Esophagus (tissue), 2 donors: Measurements from ENCODE around the gene SLC25A13. TPM values are rescaled to one million over a fixed set of nuclear protein-coding genes. Genes with fewer than 3 reads are reported as not detected.

Source experiments
- H3K27ac ChIP-seq, 2 donors: one replicate each; pipeline ENCODE4 v1.5.1; 2013; ENCODE audit warnings: low read depth in 2 of 2, mild to moderate bottlenecking in 2 of 2, inconsistent platforms in 1 of 2, low read length in 1 of 2, moderate library complexity in 1 of 2
- H3K27me3 ChIP-seq, 2 donors: one replicate each; pipeline ENCODE4 v1.6.1; 2013; ENCODE audit warnings: low read length in 2 of 2, control low read depth in 1 of 2, mild to moderate bottlenecking in 1 of 2; ENCODE audit not compliant: insufficient read depth in 2 of 2, control insufficient read depth in 1 of 2
- H3K36me3 ChIP-seq, 2 donors: one replicate each; pipeline ENCODE4 v1.6.1; 2013; ENCODE audit warnings: low read length in 1 of 2; ENCODE audit not compliant: control insufficient read depth in 2 of 2, insufficient read depth in 2 of 2
- H3K4me1 ChIP-seq, 2 donors: one replicate each; pipeline ENCODE4 v1.6.1; 2013; ENCODE audit warnings: low read length in 1 of 2; ENCODE audit not compliant: control insufficient read depth in 2 of 2, insufficient read depth in 2 of 2
- H3K4me3 ChIP-seq, 2 donors: one replicate each; pipeline ENCODE4 v1.5.1; 2013; ENCODE audit warnings: low read length in 2 of 2, mild to moderate bottlenecking in 2 of 2, low read depth in 1 of 2, moderate library complexity in 1 of 2
- H3K9me3 ChIP-seq, 2 donors: one replicate each; pipeline ENCODE4 v1.6.1; 2013; ENCODE audit warnings: mild to moderate bottlenecking in 2 of 2, low read depth in 1 of 2, low read length in 1 of 2, moderate library complexity in 1 of 2; ENCODE audit not compliant: control insufficient read depth in 2 of 2, insufficient read depth in 1 of 2
- WGBS, 2 donors: extraction: QIAGEN DNeasy Blood & Tissue Kit; methylation state at CpG; one replicate each; pipeline ENCODE4 v1.1.7; 2013; 5-methylcytosine and 5-hydroxymethylcytosine counted together
- polyA plus RNA-seq, 2 donors: library from polyadenylated mRNA; stranded (reverse); fragments of 200-250 nt; gene quantifications; one replicate each; pipeline ENCODE4 v1.2.3, GENCODE V29; 2013
- donor health status: healthy with polysubstance abuse.
- donor health status: Bipolar disorder and iron deficiency.

SLC25A13 gene
- polyA plus RNA-seq, 2 donors, result 4.8 to 10.0 TPM

DNA sequence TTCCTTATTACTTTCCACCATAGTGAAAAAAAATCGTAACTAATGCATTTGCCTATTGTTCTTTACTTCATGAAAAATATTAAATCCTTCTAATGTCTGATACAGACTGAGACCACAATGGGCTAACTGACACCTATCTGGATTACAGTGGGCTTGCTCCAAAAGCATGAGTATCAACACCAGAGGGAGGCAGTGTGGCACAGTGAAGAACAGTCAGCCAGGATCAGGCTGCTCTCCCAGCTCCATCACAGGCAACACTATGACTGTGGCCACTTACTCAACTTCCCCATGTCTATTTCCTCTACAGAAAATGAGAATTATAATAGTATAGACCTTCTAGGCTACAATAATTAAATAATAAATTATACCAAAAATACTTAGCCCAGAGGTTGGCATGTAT is 97.2 kb downstream of the SLC25A13 start:
- 92% methylated on average over 1 of the region's 1 CpG for WGBS, 2 donors
- Histone ChIP-seq H3K27me3 (no peaks in the 10 kb centered on the region), H3K4me1 (peaks cover 0 to 2% of the 10 kb centered on the region in 2 donors), H3K27ac (no peak overlapping the region), H3K9me3 (no peaks in the 10 kb centered on the region), H3K4me3 (no peak overlapping the region), H3K36me3 (peaks cover 0 to 6% of the 10 kb centered on the region in 2 donors)

- no peaks in the 10 kb centered on the region for H3K27me3 ChIP-seq
- peaks cover 0 to 6% of the 10 kb centered on the region in 2 donors for H3K36me3 ChIP-seq
- peaks cover 0 to 2% of the 10 kb centered on the region in 2 donors for H3K4me1 ChIP-seq
- WGBS, 2 donors, result 93 to 96% methylated on average over 3 of the region's 3 CpGs
- no peak overlapping the region for H3K4me3 ChIP-seq
- H3K9me3 ChIP-seq, result no peaks in the 10 kb centered on the region
- H3K27ac ChIP-seq, result no peak overlapping the region
Measured at GRCh38 chr7:96224073-96224472, 97.8 kb downstream of the SLC25A13 start.

DNA sequence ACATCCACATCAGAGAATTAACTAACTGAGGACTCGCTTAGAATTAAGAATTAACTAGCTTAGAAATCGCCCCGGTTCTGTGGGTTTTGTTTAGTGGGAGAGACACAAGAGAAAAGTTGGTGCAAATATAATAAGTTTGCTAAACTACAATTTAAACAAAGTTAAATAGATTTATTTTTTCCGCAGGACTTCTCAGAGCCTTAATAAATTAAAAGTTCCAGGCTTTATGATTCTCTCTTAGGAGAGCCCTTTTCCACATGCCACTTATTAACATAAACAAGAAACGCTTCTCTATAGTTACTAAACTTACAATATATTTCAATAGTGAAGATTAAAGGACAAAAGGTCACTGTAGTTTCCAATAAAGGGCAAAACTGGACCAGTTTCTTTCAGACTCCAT is 100.0 kb downstream of the SLC25A13 start:
- no peaks in the 10 kb centered on the region for H3K9me3 ChIP-seq
- peaks cover 0 to 2% of the 10 kb centered on the region in 2 donors for H3K4me1 ChIP-seq
- no peaks in the 10 kb centered on the region for H3K27me3 ChIP-seq
- no peak overlapping the region for H3K27ac ChIP-seq
- H3K4me3 ChIP-seq, result no peak overlapping the region
- H3K36me3 ChIP-seq, result no peaks in the 10 kb centered on the region
- WGBS, 2 donors, result 91 to 95% methylated on average over 5 of the region's 5 CpGs

GRCh38 chr7:96219378-96220130 is 102.3 kb downstream of the SLC25A13 start:
- H3K4me3 ChIP-seq, result no peak overlapping the region
- no peaks in the 10 kb centered on the region for H3K9me3 ChIP-seq
- H3K27me3 ChIP-seq, result no peaks in the 10 kb centered on the region
- H3K27ac ChIP-seq, result no peak overlapping the region
- peaks cover 0 to 2% of the 10 kb centered on the region in 2 donors for H3K4me1 ChIP-seq
- WGBS, 2 donors, result 55 to 58% methylated on average over 1 of the region's 1 CpG
- no peaks in the 10 kb centered on the region for H3K36me3 ChIP-seq

DNA sequence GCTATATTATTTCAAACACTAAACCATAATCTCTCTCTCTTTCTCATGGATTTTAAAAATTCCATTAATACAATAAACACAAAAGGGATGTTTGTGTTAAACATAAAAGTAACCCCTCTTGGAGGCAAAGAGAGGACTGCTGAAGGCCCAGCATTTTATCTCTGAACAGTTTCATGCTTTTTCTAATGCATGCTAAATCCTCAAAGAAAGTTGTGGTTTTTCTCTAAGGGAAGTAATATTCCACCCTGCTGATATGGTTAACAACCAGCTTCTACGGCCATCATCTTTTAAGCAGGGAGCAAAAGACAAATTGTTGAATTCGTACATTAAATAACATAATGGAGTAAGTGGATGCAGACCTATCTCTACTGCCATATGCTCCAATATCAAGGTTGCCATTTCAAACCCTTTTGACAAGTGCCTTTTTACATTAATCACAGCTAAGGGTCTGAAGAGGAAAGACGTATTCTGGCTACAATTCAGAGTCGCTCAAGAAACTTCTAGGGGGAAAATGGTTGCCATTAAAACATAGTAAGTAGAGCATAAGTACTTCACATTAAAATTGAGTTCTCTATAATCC is 103.1 kb downstream of the SLC25A13 start:
- H3K36me3 ChIP-seq, result no peaks in the 10 kb centered on the region
- no peaks in the 10 kb centered on the region for H3K9me3 ChIP-seq
- H3K4me1 ChIP-seq, result peaks cover 0 to 2% of the 10 kb centered on the region in 2 donors
- no peak overlapping the region for H3K27ac ChIP-seq
- no peaks in the 10 kb centered on the region for H3K27me3 ChIP-seq
- 71% methylated on average over 4 of the region's 4 CpGs for WGBS, 2 donors
- no peak overlapping the region for H3K4me3 ChIP-seq

DNA sequence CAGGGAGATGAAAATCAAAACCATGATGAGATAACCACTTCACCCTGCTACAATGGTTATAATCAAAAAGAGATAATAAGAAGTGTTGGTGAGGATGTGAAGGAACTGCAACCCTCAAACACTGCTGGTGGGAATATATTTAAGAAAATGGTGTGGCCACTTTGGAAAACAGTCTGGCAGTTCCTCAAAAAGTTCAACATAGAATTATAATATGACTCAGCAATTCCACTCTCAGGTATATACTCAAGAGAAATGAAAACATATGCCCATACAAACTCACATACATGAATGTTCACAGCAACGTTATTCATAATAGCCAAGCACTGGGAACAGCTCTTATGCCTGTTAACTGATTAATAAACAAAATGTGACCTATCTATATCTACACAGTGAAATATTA is 104.8 kb downstream of the SLC25A13 start:
- Histone ChIP-seq H3K27me3 (no peaks in the 10 kb centered on the region), H3K36me3 (no peaks in the 10 kb centered on the region), H3K27ac (no peak overlapping the region), H3K4me3 (no peak overlapping the region), H3K9me3 (no peaks in the 10 kb centered on the region), H3K4me1 (peaks cover 0 to 2% of the 10 kb centered on the region in 2 donors)
- 67 to 73% methylated on average over 1 of the region's 1 CpG for WGBS, 2 donors

GRCh38 chr7:96216373-96216772 is 105.5 kb downstream of the SLC25A13 start:
- Histone ChIP-seq H3K4me1 (peaks cover 0 to 2% of the 10 kb centered on the region in 2 donors), H3K9me3 (no peaks in the 10 kb centered on the region), H3K27me3 (no peaks in the 10 kb centered on the region), H3K36me3 (no peaks in the 10 kb centered on the region), H3K4me3 (no peak overlapping the region), H3K27ac (no peak overlapping the region)
- 97 to 99% methylated on average over 7 of the region's 7 CpGs for whole genome bisulfite sequencing, 2 donors

DNA sequence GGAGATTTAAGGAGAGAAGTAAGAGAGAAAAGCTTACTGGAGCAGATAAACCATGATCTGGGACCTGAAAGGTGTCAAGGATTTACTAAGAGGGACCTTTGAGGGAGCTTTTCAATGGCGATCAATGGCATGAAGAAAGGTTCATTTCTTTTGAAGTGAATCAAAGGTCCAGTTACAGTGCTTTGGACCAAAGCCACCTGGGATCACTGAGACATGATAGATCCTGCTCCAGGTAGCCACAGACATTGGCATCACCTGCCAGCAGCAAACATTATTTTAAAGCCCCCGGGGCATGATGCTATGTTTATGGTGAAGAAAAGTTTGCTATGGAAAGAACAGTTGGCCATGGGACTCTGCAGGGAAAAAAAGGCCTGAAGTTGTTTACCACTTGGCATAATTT is 109.4 kb downstream of the SLC25A13 start:
- no peak overlapping the region for H3K27ac ChIP-seq
- WGBS, 2 donors, result 68 to 85% methylated on average over 2 of the region's 2 CpGs
- no peaks in the 10 kb centered on the region for H3K4me1 ChIP-seq
- no peak overlapping the region for H3K4me3 ChIP-seq
- no peaks in the 10 kb centered on the region for H3K27me3 ChIP-seq
- peaks cover 0 to 3% of the 10 kb centered on the region in 2 donors for H3K36me3 ChIP-seq
- no peaks in the 10 kb centered on the region for H3K9me3 ChIP-seq

DNA sequence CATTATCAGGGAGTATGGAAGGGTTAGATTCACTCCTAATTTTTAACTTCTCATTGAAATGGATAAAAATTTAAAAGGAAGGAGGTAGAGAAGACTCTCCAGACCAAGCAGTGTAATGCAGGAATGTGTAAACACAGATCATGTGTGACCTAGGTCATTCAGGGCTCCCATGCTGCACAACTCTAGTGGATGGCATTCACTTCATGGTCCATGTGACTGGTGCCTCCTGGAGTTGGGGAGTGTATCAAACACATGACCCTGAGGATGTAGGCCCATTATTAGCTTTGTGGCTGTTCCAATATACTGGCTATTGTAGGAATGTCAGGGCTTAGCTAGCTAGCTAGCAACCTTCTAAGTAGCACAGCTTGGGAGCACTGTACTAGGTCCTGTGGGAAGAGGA is 109.9 kb downstream of the SLC25A13 start:
- no peaks in the 10 kb centered on the region for H3K27me3 ChIP-seq
- H3K27ac ChIP-seq, result no peak overlapping the region
- peaks cover 0 to 3% of the 10 kb centered on the region in 2 donors for H3K36me3 ChIP-seq
- H3K4me3 ChIP-seq, result no peak overlapping the region
- no peaks in the 10 kb centered on the region for H3K9me3 ChIP-seq
- H3K4me1 ChIP-seq, result no peaks in the 10 kb centered on the region

DNA sequence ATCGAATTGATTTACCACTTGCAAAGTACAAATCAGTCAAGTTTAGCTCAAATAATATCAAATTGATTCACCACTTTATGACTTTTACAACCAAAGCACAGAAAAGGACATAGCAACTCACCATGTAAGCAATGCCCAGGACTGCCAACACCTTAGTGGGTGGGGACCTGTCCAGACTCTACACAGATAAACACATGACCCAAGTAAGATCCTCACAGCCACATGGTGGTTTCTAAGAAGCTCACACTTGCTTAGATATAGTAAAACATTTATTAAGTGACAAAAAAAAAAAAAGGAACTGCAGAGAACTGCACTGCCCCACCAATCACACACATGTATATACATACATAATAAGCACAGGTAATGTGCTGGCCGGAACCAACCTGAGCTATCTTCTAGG is 116.2 kb downstream of the SLC25A13 start:
- Histone ChIP-seq H3K4me1 (no peaks in the 10 kb centered on the region), H3K9me3 (no peaks in the 10 kb centered on the region), H3K27me3 (no peaks in the 10 kb centered on the region), H3K4me3 (no peak overlapping the region), H3K27ac (no peak overlapping the region), H3K36me3 (peaks cover 0 to 3% of the 10 kb centered on the region in 2 donors)
- WGBS, 2 donors, result 97 to 100% methylated on average over 2 of the region's 2 CpGs
